ENCODE results near the gene LEF1. TPM values are rescaled to one million over a fixed set of nuclear protein-coding genes. Genes with fewer than 3 reads are reported as not detected.
A peak's percentile ranks its signal among the peaks of the same experiment; 100 is the strongest.

The LEF1 gene
- total and polyA plus RNA-seq, 2 of the 8 experiments (the other 6 are each of a cell fraction or from before 2014, with no cell fraction given): 2.6 to 5.2 TPM

GRCh38 chr4:108181704-108182103 lies 13.0 kb upstream of the LEF1 start:
- Histone ChIP-seq H3K18ac (ENCODE audit: extremely low read depth, low read length) (no peak overlapping the region), H3K56ac (replicated peaks; ENCODE audit: insufficient read length, low read depth, low read length) (no peak overlapping the region), H3K79me2 (ENCODE audit: control insufficient read depth in 1 of 2, insufficient read depth in 2 of 2, low read length in 2 of 2) (no peaks in the 10 kb centered on the region), H3K27ac (ENCODE audit: low read depth, low read length) (no peak overlapping the region), H3K4me2 (ENCODE audit: insufficient read depth in 1 of 2, low read depth in 2 of 2, low read length in 2 of 2) (no peak overlapping the region), H3K79me1 (ENCODE audit: low read depth, low read length) (no peaks in the 10 kb centered on the region), H3K23me2 (ENCODE audit: low read depth, low read length) (no peaks in the 10 kb centered on the region), H3K4ac (replicated peaks; ENCODE audit: insufficient read length, low read depth, low read length) (no peak overlapping the region), H2AK5ac (ENCODE audit: low read depth, low read length) (no peak overlapping the region), H3K9ac (replicated peaks in 1 of 4; ENCODE audit: extremely low read depth in 1 of 4, low read depth in 3 of 4, low read length in 3 of 4) (no peak overlapping the region), H2BK5ac (ENCODE audit: low read depth, low read length) (no peak overlapping the region), H3K23ac (ENCODE audit: insufficient read length) (no peak overlapping the region), H3K27me3 (replicated peaks in 1 of 4; ENCODE audit: control insufficient read depth in 3 of 4, extremely low read depth in 1 of 4, insufficient read depth in 3 of 4, low read length in 3 of 4) (peaks cover 0 to 3% (median under 1%) of the 10 kb centered on the region in 4 experiments; a peak in 5 of 7 replicates), H3K9me3 (ENCODE audit: insufficient read depth in 2 of 2, low read depth in 1 of 2, low read length in 1 of 2) (no peaks in the 10 kb centered on the region), H2BK15ac (ENCODE audit: low read length) (no peak overlapping the region), H4K91ac (replicated peaks; ENCODE audit: insufficient read length, low read length) (no peak overlapping the region), H2BK20ac (ENCODE audit: low read length) (no peak overlapping the region), H4K20me1 (replicated peaks in 1 of 2; ENCODE audit: control insufficient read depth in 1 of 2, insufficient read depth in 2 of 2, low read length in 2 of 2) (no peaks in the 10 kb centered on the region), H4K8ac (ENCODE audit: extremely low read depth, insufficient read depth, low read length) (no peak overlapping the region), H3K14ac (ENCODE audit: insufficient read length) (no peak overlapping the region), H3K36me3 (ENCODE audit: control insufficient read depth in 2 of 4, insufficient read depth in 4 of 4, low read length in 3 of 4) (no peaks in the 10 kb centered on the region), H3K4me1 (replicated peaks in 1 of 4; ENCODE audit: control insufficient read depth in 3 of 4, insufficient read depth in 4 of 4, low read length in 3 of 4) (peaks cover 0 to under 1% (median 0%) of the 10 kb centered on the region in 4 experiments; a peak in 1 of 7 replicates), H2AFZ (ENCODE audit: low read length) (no peak overlapping the region), H2BK120ac (replicated peaks; ENCODE audit: low read depth, low read length) (no peak overlapping the region), H2BK12ac (ENCODE audit: low read depth, low read length) (no peak overlapping the region), H4K5ac (ENCODE audit: insufficient read length, low read depth, low read length) (no peak overlapping the region), H3K4me3 (ENCODE audit: extremely low read depth in 1 of 4, insufficient read depth in 2 of 4, low read depth in 3 of 4, low read length in 4 of 4) (no peak overlapping the region)
- POLR2A ChIA-PET (ENCODE audit: partially characterized antibody): no interaction called here
- 85% methylated on average over 2 of the region's 2 CpGs; no CpG with 5 or more reads in 1 of the 2 experiments for WGBS, 2 experiments (ENCODE audit: extremely low coverage in 1 of 2, insufficient coverage in 1 of 2, insufficient read length in 1 of 2, insufficient replicate concordance in 2 of 2, low coverage in 1 of 2, low lambda C conversion rate in 2 of 2, missing lambda C conversion rate in 1 of 2)
- DNase-seq (ENCODE audit: low read depth in 1 of 2, low spot score in 2 of 2) (no peak), FAIRE-seq (no peak)
- TF ChIP-seq RXRA (IDR thresholded peaks at IDR 0.05; ENCODE audit: insufficient read depth, low read depth, low read length) (no peak), RAD21 (IDR thresholded peaks at IDR 0.05 in 1 of 2, conservative IDR thresholded peaks at IDR 0.05 in 1 of 2; ENCODE audit: low read depth in 2 of 2, low read length in 2 of 2) (peak in 1 of 2 experiments; percentile 17; a peak in 1 of 4 replicates), CTCF (IDR thresholded peaks at IDR 0.05; ENCODE audit: control extremely low read depth in 1 of 3, insufficient read depth in 1 of 3, low read depth in 1 of 3, low read length in 3 of 3) (peak in 1 of 3 experiments; percentile 22; a peak in 1 of 4 replicates)
- CTCF ChIA-PET (ENCODE audit: partially characterized antibody): interaction anchor here (0.7 to 1.4 kb wide), 10 partner anchors 10 to 350 kb away, joined by 3 to 6 read pairs (median 3); no protein-coding TSS in a partner anchor

Measured in H1 (cell line).